Rectal smooth muscle tissue (tissue), 1 donor: Measurements from ENCODE around the gene BTBD9.

Experiments used
- H3K27ac ChIP-seq: one replicate; pipeline ENCODE4 v1.7.0; 2013; ENCODE audit warnings: low read depth, low read length, inconsistent platforms
- H3K27me3 ChIP-seq: one replicate; pipeline ENCODE4 v1.7.0; 2013; ENCODE audit warnings: low read length; ENCODE audit not compliant: control insufficient read depth, insufficient read depth
- H3K36me3 ChIP-seq: one replicate; pipeline ENCODE4 v1.7.0; 2013; ENCODE audit warnings: low read length; ENCODE audit not compliant: control insufficient read depth, insufficient read depth
- H3K4me1 ChIP-seq: one replicate; pipeline ENCODE4 v1.7.0; 2013; ENCODE audit warnings: low read length; ENCODE audit not compliant: control insufficient read depth, insufficient read depth
- H3K4me3 ChIP-seq: one replicate; pipeline ENCODE4 v1.7.0; 2013; ENCODE audit warnings: low read length
- H3K9ac ChIP-seq: one replicate; pipeline ENCODE4 v1.7.0; 2013; ENCODE audit warnings: low read length

Gene BTBD9

DNA sequence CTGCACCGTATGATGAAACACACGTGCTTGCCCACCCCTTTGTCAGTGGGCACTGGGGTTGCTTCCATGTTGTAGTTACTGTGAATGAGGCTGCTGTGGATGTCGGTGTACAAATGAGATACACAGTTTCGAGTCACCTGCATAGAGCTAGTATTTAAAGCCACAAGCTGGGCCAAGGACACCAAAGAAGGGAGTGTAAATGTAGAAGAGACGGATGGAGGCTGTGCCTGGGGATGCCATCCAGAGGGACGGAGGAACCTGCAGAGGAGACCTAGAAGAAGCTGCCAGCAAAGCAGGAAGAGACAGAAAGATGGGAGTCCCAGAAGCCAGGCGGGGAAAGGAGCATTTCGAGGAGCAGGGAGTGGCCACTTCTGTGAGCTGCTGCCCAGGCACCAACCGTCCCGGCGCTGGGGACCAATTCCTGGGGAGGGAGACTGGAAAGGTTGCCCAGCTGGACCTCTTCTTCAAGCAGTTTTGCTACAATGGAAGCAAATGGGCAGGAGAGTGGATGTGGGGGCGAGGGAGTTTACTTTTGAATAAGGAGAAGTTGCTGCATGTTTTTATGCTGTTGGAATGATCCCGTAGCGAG lies 480.9 kb downstream of the BTBD9 start:
- Histone ChIP-seq H3K27me3 (no peaks in the 10 kb centered on the region), H3K4me3 (no peak overlapping the region), H3K9ac (no peak overlapping the region), H3K4me1 (no peaks in the 10 kb centered on the region), H3K36me3 (peaks cover 4% of the 10 kb centered on the region), H3K27ac (no peak overlapping the region)

DNA sequence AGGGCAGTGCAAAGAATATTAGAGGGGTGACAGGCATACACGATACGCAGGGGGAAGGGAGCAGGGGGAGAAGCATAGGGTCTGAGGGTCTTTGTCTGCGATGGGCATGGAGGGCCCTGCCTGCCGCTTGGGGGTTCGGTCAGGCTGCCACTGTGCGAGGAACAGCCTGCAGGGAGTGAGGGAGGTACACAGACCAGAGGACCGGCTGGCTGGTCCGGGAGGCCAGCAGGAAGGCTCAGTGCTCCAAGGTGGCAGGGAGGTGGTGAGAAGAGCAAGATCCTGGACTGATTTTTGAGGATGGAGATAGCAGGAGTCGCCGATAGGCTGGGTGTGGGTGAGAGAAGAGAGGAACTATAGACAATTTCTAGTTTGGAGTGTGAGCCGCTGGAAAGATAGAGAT lies 481.8 kb downstream of the BTBD9 start:
- H3K4me1 ChIP-seq = no peaks in the 10 kb centered on the region
- H3K4me3 ChIP-seq = no peak overlapping the region
- no peaks in the 10 kb centered on the region for H3K27me3 ChIP-seq
- H3K27ac ChIP-seq = no peak overlapping the region
- no peak overlapping the region for H3K9ac ChIP-seq
- peaks cover 4% of the 10 kb centered on the region for H3K36me3 ChIP-seq

DNA sequence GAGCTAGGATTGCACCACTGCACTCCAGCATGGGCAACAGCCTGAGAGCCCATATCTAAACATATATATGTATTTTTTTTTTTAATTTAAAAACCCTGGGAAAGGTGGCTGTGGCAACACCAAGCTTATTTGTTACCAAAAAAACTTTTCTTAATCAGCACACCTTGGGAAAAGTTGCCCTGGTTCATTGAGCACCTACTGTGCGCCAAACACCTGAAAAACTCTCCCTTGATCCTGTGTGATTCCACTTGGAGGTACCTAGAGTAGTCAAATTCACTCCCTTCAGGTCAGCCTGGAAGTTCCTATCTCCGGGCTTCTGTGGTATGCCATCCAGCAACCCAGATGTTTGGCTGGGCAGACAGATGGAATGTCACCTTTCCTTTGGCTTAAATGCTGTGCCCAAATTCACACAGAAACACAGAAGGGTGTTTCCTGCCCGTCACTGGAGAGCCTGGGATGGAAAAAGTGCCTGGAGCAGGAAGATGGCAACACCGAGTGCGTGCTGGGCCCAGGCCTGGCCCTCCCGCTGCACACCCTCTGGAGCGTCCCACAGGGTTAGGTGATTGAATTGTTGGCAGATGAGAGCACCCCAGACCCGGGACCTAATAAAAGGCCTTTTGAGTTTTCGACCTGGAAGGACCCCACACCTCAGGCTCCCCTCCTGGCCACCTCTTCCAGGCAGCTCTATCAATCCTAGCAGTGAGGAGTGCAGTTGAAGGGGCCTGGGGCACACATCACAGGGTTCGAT lies 482.7 kb downstream of the BTBD9 start:
- Histone ChIP-seq H3K36me3 (peaks cover 4% of the 10 kb centered on the region), H3K9ac (no peak overlapping the region), H3K27ac (no peak overlapping the region), H3K27me3 (no peaks in the 10 kb centered on the region), H3K4me1 (no peaks in the 10 kb centered on the region), H3K4me3 (no peak overlapping the region)

DNA sequence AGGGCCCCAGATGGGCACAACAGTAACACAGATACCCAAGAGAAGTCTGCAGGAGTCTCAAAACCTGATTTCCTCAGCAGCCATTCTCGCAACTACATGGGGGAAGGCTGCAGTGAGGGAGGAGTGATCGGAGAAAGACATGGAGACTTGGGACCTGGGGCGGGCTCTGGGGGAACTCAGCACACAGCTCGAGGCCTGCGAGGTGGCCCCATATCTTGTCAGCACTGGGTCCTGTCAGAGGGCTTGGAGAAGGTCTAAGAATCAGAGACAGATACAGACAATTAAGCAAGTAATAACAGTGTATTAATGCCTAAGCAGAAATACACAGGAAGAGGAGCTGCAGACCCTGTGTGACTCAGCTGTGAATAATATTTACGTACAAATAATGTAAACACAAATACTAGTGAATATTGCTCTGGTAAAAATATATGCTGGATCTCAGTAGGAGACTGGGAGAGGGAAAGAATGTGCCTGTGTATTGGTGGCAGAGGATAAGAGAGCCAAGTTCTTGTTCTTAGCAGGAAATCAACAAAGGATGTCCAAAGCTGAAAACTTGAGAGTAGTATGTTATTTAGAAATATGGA lies 484.0 kb downstream of the BTBD9 start:
- H3K36me3 ChIP-seq = peaks cover 4% of the 10 kb centered on the region

DNA sequence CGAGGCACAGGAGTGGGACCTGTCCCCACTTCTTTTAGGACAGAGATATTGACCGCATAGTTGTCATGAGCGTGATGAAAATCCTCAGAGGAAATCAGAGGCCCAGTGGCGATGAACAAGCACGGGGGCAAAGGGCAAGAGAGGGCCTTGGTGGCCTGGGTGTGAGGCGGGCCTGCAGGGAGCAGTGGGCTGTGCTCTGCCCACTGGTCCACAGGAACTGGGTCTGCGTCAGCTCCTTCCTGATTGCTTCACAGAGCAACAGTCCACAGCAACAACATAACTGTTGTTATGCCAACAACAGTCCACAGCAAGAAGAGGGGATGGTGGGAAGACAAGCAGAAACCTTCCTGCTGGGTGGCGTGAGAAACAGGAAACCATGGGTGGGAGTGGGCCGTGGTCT lies 484.6 kb downstream of the BTBD9 start:
- no peak overlapping the region for H3K4me3 ChIP-seq
- no peak overlapping the region for H3K9ac ChIP-seq
- no peaks in the 10 kb centered on the region for H3K4me1 ChIP-seq
- H3K27ac ChIP-seq = no peak overlapping the region
- peaks cover 4% of the 10 kb centered on the region for H3K36me3 ChIP-seq
- H3K27me3 ChIP-seq = no peaks in the 10 kb centered on the region

More for the DNA sequence above, 484.0 kb downstream of the BTBD9 start:
- no peak overlapping the region for H3K4me3 ChIP-seq
- no peak overlapping the region for H3K27ac ChIP-seq
- no peaks in the 10 kb centered on the region for H3K4me1 ChIP-seq
- no peaks in the 10 kb centered on the region for H3K27me3 ChIP-seq
- H3K9ac ChIP-seq = no peak overlapping the region

DNA sequence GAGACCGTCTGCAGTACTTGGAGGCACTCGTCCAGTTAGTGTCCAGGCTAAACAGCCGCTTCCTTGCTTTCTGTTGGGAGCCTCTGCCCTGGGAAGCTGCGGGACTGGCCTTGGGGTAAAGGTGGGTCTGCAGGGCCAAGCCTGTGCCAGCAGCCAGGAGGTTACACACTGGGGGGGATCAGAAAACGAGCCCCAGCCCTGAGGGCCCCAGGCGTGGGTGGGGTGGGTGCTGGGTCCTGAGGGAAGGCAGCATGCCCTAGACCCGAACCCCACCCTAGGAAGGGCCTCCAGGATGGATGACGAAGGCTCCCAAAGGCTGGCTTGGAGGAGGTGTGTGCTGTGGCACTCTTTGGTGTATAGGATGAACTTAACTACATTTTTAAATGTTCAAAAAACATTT lies 485.0 kb downstream of the BTBD9 start:
- H3K4me1 ChIP-seq = no peaks in the 10 kb centered on the region
- peaks cover 4% of the 10 kb centered on the region for H3K36me3 ChIP-seq
- H3K27me3 ChIP-seq = no peaks in the 10 kb centered on the region
- no peak overlapping the region for H3K27ac ChIP-seq
- no peak overlapping the region for H3K4me3 ChIP-seq
- H3K9ac ChIP-seq = no peak overlapping the region

DNA sequence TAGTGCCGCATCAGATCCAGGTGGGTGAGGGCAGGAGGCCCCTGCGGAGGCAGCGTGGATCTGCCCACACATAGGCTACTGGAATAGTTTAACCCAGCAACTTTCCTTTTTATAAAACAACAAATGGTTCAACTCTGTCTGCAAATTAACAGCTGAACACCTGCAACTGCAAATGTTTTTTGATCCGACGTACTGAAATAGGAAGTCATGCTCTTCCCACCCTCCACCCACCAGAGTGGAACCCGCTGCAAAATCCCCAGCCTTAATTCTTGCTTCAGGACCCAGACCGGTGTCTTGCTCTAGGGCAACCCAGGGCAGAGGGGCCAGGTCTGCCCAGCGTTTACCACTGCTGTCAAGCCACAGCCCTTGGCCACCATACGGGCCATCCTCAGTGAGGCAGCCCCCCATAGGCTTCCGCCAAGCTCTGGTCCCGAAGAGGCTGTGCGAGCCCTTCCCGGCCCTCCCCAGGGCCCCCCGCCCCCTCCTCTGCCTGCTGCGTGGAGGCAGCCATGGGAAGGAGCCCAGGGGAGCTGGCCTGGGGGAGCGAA lies 485.9 kb downstream of the BTBD9 start:
- no peak overlapping the region for H3K4me3 ChIP-seq
- no peak overlapping the region for H3K9ac ChIP-seq
- no peaks in the 10 kb centered on the region for H3K27me3 ChIP-seq
- H3K4me1 ChIP-seq = no peaks in the 10 kb centered on the region
- H3K36me3 ChIP-seq = peaks cover 4% of the 10 kb centered on the region
- H3K27ac ChIP-seq = no peak overlapping the region

DNA sequence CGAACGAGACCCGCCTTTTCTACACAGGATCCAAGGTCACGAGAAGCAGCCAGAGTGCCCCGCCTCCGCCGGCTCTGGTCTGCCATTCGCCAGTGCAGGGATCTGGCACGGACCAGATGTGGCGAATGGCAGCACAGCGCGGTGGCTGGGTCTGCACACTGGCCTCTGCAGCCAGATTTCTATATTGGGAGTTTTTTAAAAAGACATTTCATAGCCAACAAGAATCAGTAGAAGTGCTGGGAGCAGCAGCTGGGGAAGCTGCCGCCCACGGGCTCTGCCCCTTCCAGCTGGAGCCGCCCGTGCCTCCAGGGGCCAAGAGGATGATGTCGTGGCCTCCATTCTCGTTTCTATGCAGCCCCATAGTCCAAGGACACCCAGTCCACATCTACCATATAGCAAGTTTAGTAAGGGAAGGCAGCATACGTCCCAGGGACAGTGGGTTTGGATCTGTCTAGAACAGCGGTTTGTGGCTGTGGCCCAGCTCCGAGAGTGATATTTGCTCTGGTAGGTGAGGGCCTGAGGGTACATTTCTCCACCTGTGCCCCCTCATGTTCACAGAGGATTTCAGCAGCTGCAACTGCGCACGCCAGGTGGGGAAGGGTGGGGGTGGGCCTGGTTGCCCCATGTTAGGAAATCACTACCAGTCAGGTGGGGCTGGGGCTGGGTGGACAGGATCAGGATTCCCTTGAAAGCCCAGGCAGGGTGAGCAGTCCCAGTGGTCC lies 486.5 kb downstream of the BTBD9 start:
- Histone ChIP-seq H3K27me3 (no peaks in the 10 kb centered on the region), H3K9ac (no peak overlapping the region), H3K4me1 (no peaks in the 10 kb centered on the region), H3K36me3 (peaks cover 4% of the 10 kb centered on the region), H3K4me3 (no peak overlapping the region), H3K27ac (no peak overlapping the region)

DNA sequence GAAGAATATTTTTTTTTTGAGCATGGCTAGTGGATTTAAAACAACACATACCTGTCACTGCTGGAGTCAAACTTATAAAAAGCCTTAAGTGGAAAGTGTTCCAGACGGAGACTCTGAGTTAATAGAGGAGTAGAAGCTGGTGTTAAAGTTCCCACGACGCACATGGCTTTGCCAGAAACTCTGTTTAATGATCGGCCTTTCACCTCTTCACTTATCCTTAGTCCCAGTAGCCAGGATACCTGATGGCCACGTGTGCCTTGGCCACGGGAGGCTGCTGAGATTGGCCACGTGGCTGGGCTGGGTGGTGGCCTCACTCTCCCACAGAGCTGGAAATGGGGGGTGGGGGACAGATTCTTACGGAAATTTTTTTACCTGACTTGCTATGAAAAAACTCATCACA lies 487.1 kb downstream of the BTBD9 start:
- Histone ChIP-seq H3K4me3 (no peak overlapping the region), H3K27ac (no peak overlapping the region), H3K9ac (no peak overlapping the region), H3K27me3 (no peaks in the 10 kb centered on the region), H3K36me3 (peaks cover 4% of the 10 kb centered on the region), H3K4me1 (no peaks in the 10 kb centered on the region)

DNA sequence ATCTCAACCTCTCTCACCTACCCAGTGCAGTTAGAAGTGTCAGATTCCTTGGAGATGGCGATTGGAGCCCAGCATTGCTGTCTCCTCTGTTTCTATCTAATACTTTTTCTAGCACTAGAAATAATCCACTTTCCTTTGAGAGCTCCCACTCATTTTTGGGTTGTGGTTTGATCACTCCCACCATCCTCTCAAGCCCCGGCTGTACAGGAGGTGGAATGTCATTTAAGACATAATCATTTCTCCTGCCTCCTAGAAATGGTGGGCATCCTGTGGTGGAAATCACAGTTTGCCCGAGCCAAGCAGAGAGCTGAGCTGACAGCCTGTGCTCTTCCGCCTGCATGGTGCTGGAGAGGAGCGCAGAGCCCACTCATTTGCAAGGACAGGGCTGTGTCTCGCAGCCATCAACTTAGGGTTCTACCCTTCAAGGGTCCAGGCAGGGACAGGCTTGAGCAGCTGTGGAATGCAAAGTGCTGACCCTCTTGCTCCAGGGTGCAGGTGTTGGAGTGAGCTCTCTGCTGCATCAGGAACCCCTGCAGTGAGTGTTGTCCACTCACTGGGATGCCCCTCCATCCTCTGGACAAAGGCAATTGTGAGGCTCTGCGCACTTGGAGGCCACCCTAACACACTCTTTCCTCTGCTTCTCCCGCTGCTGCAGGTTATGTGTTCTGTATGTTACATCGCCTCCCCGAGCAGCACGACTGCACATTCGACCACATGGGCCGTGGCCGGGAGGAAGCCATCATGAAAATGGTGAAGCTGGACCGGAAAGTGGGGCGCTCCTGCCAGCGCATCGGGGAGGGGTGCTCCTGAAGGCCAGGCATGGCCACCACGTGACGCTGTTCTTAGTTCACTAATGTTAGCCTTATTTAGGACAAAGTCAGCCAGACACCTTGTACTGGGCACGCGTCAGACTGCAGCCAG lies 487.9 kb downstream of the BTBD9 start:
- no peak overlapping the region for H3K27ac ChIP-seq
- H3K4me1 ChIP-seq = no peaks in the 10 kb centered on the region
- no peaks in the 10 kb centered on the region for H3K27me3 ChIP-seq
- peaks cover 4% of the 10 kb centered on the region for H3K36me3 ChIP-seq
- H3K4me3 ChIP-seq = no peak overlapping the region
- no peak overlapping the region for H3K9ac ChIP-seq

DNA sequence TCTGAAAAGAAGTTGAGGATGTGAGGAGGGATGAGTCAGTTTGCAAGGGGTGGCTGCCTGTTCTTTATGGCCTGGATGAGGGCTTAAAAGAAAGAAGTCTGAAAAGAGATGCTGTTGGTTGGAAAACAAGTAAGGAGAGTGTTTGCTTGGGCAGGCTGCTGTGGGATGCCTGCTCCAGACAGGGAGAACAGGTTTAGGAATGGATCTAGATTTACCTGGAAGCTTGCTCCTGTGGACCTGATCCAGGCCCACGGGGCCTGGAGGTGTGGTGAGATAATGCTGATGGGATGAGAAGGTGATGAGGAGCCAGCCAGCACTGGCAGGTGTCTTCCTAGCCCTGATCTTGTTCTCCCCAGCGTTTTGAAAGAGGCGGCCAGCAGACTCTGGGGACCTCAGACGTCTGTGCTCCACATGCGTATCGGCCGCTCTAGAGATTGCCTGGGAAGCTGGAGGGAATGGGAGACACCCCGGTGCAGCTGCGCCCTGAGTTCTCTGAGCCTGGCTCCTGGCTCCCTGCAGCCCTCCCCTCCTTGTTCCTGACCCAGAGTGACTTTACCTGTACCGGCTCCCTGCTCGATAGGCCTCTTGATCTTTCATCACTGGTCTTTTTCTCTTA lies 488.9 kb downstream of the BTBD9 start:
- no peak overlapping the region for H3K27ac ChIP-seq
- H3K36me3 ChIP-seq = peaks cover 4% of the 10 kb centered on the region
- no peaks in the 10 kb centered on the region for H3K4me1 ChIP-seq
- H3K27me3 ChIP-seq = no peaks in the 10 kb centered on the region
- H3K4me3 ChIP-seq = no peak overlapping the region
- no peak overlapping the region for H3K9ac ChIP-seq
